ENCODE results near the gene RPS23. TPM values are rescaled to one million over a fixed set of nuclear protein-coding genes. Genes with fewer than 3 reads are reported as not detected.

RPS23 gene
- total RNA-seq, 1 experiment from 2014 or later: 1,388 TPM

GRCh38 chr5:82246960-82247574 is 31.1 kb downstream of the RPS23 start:
- ChIA-PET CTCF (no interaction called here), POLR2A (no interaction called here)
- no peak overlapping the region for H3K4me3 ChIP-seq (ENCODE audit: low read depth in 2 of 2, low read length in 2 of 2)
- no peaks in the 10 kb centered on the region; the same call in 1 of the 2 replicates for H3K36me3 ChIP-seq (ENCODE audit: control insufficient read depth, insufficient read depth, low read length)
- H3K4me1 ChIP-seq (ENCODE audit: control insufficient read depth, insufficient read depth, low read length): no peaks in the 10 kb centered on the region
- no peaks in the 10 kb centered on the region for H3K27me3 ChIP-seq (ENCODE audit: control insufficient read depth, insufficient read depth, low read length)
- DNase-seq (ENCODE audit: low read depth, low spot score): no peak
- BruUV-seq (replicated peaks): no TSS peak
- intact Hi-C loops (cut with micrococcal nuclease; ENCODE audit: unreplicated experiment): no loop called here
- H3K9me3 ChIP-seq (ENCODE audit: control insufficient read depth, insufficient read depth, low read depth, low read length): peaks cover 12% of the 10 kb centered on the region; the same call in 1 of the 2 replicates
- no peak for ATAC-seq
- no peak overlapping the region for H3K27ac ChIP-seq (ENCODE audit: low read length)
- no peak for TF ChIP-seq POLR2AphosphoS5 (IDR thresholded peaks at IDR 0.05; ENCODE audit: low read depth, low read length)
- no peak for TF ChIP-seq TCF7L2 (IDR thresholded peaks at IDR 0.05; ENCODE audit: low read depth, low read length)
- TF ChIP-seq SIN3A (IDR thresholded peaks at IDR 0.05; ENCODE audit: borderline replicate concordance, insufficient read depth, low read depth, low read length): no peak
- in situ Hi-C loops (cut with HindIII; ENCODE audit: low pct_unique_long_range_greater_than_20kb, low sequenced_read_pairs): no loop called here

- H3K36me3 ChIP-seq (ENCODE audit: control insufficient read depth, insufficient read depth, low read length): no peaks in the 10 kb centered on the region; the same call in 1 of the 2 replicates
- H3K4me3 ChIP-seq (ENCODE audit: low read depth in 2 of 2, low read length in 2 of 2): no peak overlapping the region
- POLR2A ChIA-PET: no interaction called here
- intact Hi-C loops (cut with micrococcal nuclease; ENCODE audit: unreplicated experiment) (no loop called here), in situ Hi-C loops (cut with HindIII; ENCODE audit: low pct_unique_long_range_greater_than_20kb, low sequenced_read_pairs) (no loop called here)
- peaks cover 12% of the 10 kb centered on the region; the same call in 1 of the 2 replicates for H3K9me3 ChIP-seq (ENCODE audit: control insufficient read depth, insufficient read depth, low read depth, low read length)
- no peak for ATAC-seq
- CTCF ChIA-PET: no interaction called here
- no TSS peak for BruUV-seq (replicated peaks)
- no peaks in the 10 kb centered on the region for H3K27me3 ChIP-seq (ENCODE audit: control insufficient read depth, insufficient read depth, low read length)
- no peaks in the 10 kb centered on the region for H3K4me1 ChIP-seq (ENCODE audit: control insufficient read depth, insufficient read depth, low read length)
- no peak for TF ChIP-seq REST (IDR thresholded peaks at IDR 0.05; ENCODE audit: insufficient read depth in 1 of 2, low read depth in 2 of 2, low read length in 1 of 2)
- TF ChIP-seq POLR2AphosphoS5 (IDR thresholded peaks at IDR 0.05; ENCODE audit: low read depth, low read length): no peak
- no peak for TF ChIP-seq SIN3A (IDR thresholded peaks at IDR 0.05; ENCODE audit: borderline replicate concordance, insufficient read depth, low read depth, low read length)
- no peak for TF ChIP-seq TCF7L2 (IDR thresholded peaks at IDR 0.05; ENCODE audit: low read depth, low read length)
- TF ChIP-seq CTCF (IDR thresholded peaks at IDR 0.05): no peak
- no peak for DNase-seq (ENCODE audit: low read depth, low spot score)
- no peak overlapping the region for H3K27ac ChIP-seq (ENCODE audit: low read length)
These were observed 33.1 kb downstream of the RPS23 start for GRCh38 chr5:82244854-82245635.

Measured in Panc1 (cell line).